HEK293 (cell line): ENCODE data around the gene GAA.

ENCODE experiments used
- CTCF ChIA-PET: fragments of 350-600 bp; formaldehyde crosslinking; extraction: SDS; loops from one replicate; lab custom pipeline; 2021; ENCODE audit warnings: antibody characterized with exemption; lab: Yijun Ruan, JAX
- POLR2A ChIA-PET: fragments of 300-600 bp; formaldehyde crosslinking; extraction: SDS; loops from one replicate; lab custom pipeline; 2020; ENCODE audit warnings: antibody characterized with exemption, inconsistent platforms; lab: Yijun Ruan, JAX
- H3K27ac ChIP-seq: fragments of 200-500 bp; sonication (Bioruptor generic); 2 replicates; pipeline ENCODE4 v1.5.1; 2014; ENCODE audit warnings: low read depth, low read length, control low read depth, inconsistent platforms; ENCODE audit errors: extremely low read depth
- H3K36me3 ChIP-seq, 2 experiments: fragments of 200-500 bp in 1 of 2; sonication (Bioruptor generic) in 1 of 2; 1 replicate in 1 of 2; 2 replicates in 1 of 2; pipeline ENCODE4 v1.5.1; 2014 to 2017; ENCODE audit warnings: inconsistent platforms in 2 of 2, low read length in 2 of 2; ENCODE audit not compliant: control insufficient read depth in 2 of 2, insufficient read depth in 1 of 2
- H3K4me1 ChIP-seq: fragments of 200-500 bp; sonication (Bioruptor generic); 2 replicates; pipeline ENCODE4 v1.5.1; 2014; ENCODE audit warnings: mild to moderate bottlenecking, low read length, inconsistent platforms; ENCODE audit not compliant: control insufficient read depth, insufficient read depth
- H3K4me3 ChIP-seq: 2 replicates; pipeline ENCODE4 v1.5.1; 2011; ENCODE audit warnings: low read depth, mild to moderate bottlenecking, control low read depth, low read length, moderate library complexity
- H3K9me3 ChIP-seq: fragments of 200-500 bp; sonication (Bioruptor generic); 2 replicates; pipeline ENCODE4 v1.5.1; 2014; ENCODE audit warnings: low read depth, low read length, inconsistent platforms; ENCODE audit not compliant: control insufficient read depth, insufficient read depth
- MYNN ChIP-seq: fragments of 450-650 bp; formaldehyde crosslinking; IDR thresholded peaks from 2 replicates; pipeline ENCODE4 v1.5.1; 2016; ENCODE audit warnings: missing biosample characterization, missing genetic modification characterization, borderline replicate concordance
- MZF1 ChIP-seq: fragments of 450-650 bp; formaldehyde crosslinking; IDR thresholded peaks from 2 replicates; pipeline ENCODE4 v1.5.1; 2017; ENCODE audit warnings: missing biosample characterization, missing genetic modification characterization, borderline replicate concordance
- PRDM1 ChIP-seq: fragments of 450-650 bp; formaldehyde crosslinking; IDR thresholded peaks from 2 replicates; pipeline ENCODE4; 2016; ENCODE audit warnings: missing biosample characterization, missing genetic modification characterization
- REPIN1 ChIP-seq: fragments of 450-650 bp; formaldehyde crosslinking; IDR thresholded peaks from 2 replicates; pipeline ENCODE4 v1.5.1; 2017; ENCODE audit warnings: missing biosample characterization, missing genetic modification characterization, low read depth
- SP2 ChIP-seq: fragments of 450-650 bp; formaldehyde crosslinking; IDR thresholded peaks from 2 replicates; pipeline ENCODE4 v1.5.1; 2016; ENCODE audit warnings: missing biosample characterization, missing genetic modification characterization
- YY2 ChIP-seq: fragments of 450-650 bp; formaldehyde crosslinking; IDR thresholded peaks from 2 replicates; pipeline ENCODE4 v1.5.1; 2016; ENCODE audit warnings: missing biosample characterization, missing genetic modification characterization
- ZBTB48 ChIP-seq: fragments of 450-650 bp; formaldehyde crosslinking; IDR thresholded peaks from 2 replicates; pipeline ENCODE4 v1.5.1; 2016; ENCODE audit warnings: missing biosample characterization, missing genetic modification characterization
- ZBTB7A ChIP-seq: fragments of 450-650 bp; formaldehyde crosslinking; IDR thresholded peaks from 2 replicates; pipeline ENCODE4 v1.5.1; 2016; ENCODE audit warnings: low read depth, missing biosample characterization, missing genetic modification characterization
- ZEB2 ChIP-seq: fragments of 450-650 bp; formaldehyde crosslinking; IDR thresholded peaks from 2 replicates; pipeline ENCODE4 v1.5.1; 2016; ENCODE audit warnings: missing biosample characterization, missing genetic modification characterization
- ZFP37 ChIP-seq: fragments of 450-650 bp; formaldehyde crosslinking; IDR thresholded peaks from 2 replicates; pipeline ENCODE4 v1.5.1; 2016; ENCODE audit warnings: missing biosample characterization, missing genetic modification characterization
- ZNF280C ChIP-seq: fragments of 450-650 bp; formaldehyde crosslinking; IDR thresholded peaks from 2 replicates; pipeline ENCODE4 v1.5.1; 2016; ENCODE audit warnings: missing biosample characterization, missing genetic modification characterization
- ZNF341 ChIP-seq: fragments of 450-650 bp; formaldehyde crosslinking; IDR thresholded peaks from 2 replicates; pipeline ENCODE4; 2016; ENCODE audit warnings: low read depth, missing biosample characterization, missing genetic modification characterization
- ZNF391 ChIP-seq: fragments of 450-650 bp; formaldehyde crosslinking; IDR thresholded peaks from 2 replicates; pipeline ENCODE4 v1.5.1; 2016; ENCODE audit warnings: low read depth, missing biosample characterization, missing genetic modification characterization, borderline replicate concordance
- ZNF529 ChIP-seq: fragments of 450-650 bp; formaldehyde crosslinking; IDR thresholded peaks from 2 replicates; pipeline ENCODE4 v1.5.1; 2017; ENCODE audit warnings: missing genetic modification characterization, missing biosample characterization; ENCODE audit not compliant: insufficient replicate concordance
- ZNF560 ChIP-seq: fragments of 450-650 bp; formaldehyde crosslinking; IDR thresholded peaks from 2 replicates; pipeline ENCODE4 v1.5.1; 2017; ENCODE audit warnings: missing biosample characterization, missing genetic modification characterization, borderline replicate concordance
- ZNF600 ChIP-seq: fragments of 450-650 bp; formaldehyde crosslinking; IDR thresholded peaks from 2 replicates; pipeline ENCODE4 v1.5.1; 2016; ENCODE audit warnings: missing biosample characterization, missing genetic modification characterization
- ZNF610 ChIP-seq: fragments of 450-650 bp; formaldehyde crosslinking; IDR thresholded peaks from 2 replicates; pipeline ENCODE4 v1.5.1; 2016; ENCODE audit warnings: missing biosample characterization, missing genetic modification characterization, borderline replicate concordance
- ZNF768 ChIP-seq: fragments of 450-650 bp; formaldehyde crosslinking; IDR thresholded peaks from 2 replicates; pipeline ENCODE4 v1.5.1; 2018; ENCODE audit warnings: missing biosample characterization, mild to moderate bottlenecking, missing genetic modification characterization
- ZSCAN16 ChIP-seq: fragments of 450-650 bp; formaldehyde crosslinking; IDR thresholded peaks from 2 replicates; pipeline ENCODE4 v1.5.1; 2016; ENCODE audit warnings: missing biosample characterization, missing genetic modification characterization
- TF ChIP-seq, protein P1 (sequence below): fragments of 450-650 bp; formaldehyde crosslinking; conservative IDR thresholded peaks from 2 replicates; pipeline ENCODE4 v1.5.1; 2016; ENCODE audit warnings: low read depth, missing biosample characterization, missing genetic modification characterization
- TF ChIP-seq, protein P2 (sequence below): fragments of 450-650 bp; formaldehyde crosslinking; conservative IDR thresholded peaks from 2 replicates; pipeline ENCODE4 v1.5.1; 2016; ENCODE audit warnings: low read depth, missing biosample characterization, missing genetic modification characterization

The GAA gene

GRCh38 chr17:80146121-80147034 lies 45.0 kb downstream of the GAA start (continued):
- TF ChIP-seq ZNF560 (tag by site-specific recombination) (no peak), MYNN (tag by site-specific recombination) (0 out of 2 replicates have a peak, but pooled peaks have one; percentile 13), YY2 (peak; percentile 70; the same call in 1 of the 2 replicates), ZNF391 (tag by site-specific recombination) (0 out of 2 replicates have a peak, but pooled peaks have one; percentile 16), ZNF341 (tag by site-specific recombination) (peak; percentile 89), REPIN1 (tag by site-specific recombination) (no peak), ZNF280C (tag by site-specific recombination) (no peak), ZBTB7A (tag by site-specific recombination) (peak; percentile 26; the same call in 1 of the 2 replicates)
- TF ChIP-seq, protein P1, sequence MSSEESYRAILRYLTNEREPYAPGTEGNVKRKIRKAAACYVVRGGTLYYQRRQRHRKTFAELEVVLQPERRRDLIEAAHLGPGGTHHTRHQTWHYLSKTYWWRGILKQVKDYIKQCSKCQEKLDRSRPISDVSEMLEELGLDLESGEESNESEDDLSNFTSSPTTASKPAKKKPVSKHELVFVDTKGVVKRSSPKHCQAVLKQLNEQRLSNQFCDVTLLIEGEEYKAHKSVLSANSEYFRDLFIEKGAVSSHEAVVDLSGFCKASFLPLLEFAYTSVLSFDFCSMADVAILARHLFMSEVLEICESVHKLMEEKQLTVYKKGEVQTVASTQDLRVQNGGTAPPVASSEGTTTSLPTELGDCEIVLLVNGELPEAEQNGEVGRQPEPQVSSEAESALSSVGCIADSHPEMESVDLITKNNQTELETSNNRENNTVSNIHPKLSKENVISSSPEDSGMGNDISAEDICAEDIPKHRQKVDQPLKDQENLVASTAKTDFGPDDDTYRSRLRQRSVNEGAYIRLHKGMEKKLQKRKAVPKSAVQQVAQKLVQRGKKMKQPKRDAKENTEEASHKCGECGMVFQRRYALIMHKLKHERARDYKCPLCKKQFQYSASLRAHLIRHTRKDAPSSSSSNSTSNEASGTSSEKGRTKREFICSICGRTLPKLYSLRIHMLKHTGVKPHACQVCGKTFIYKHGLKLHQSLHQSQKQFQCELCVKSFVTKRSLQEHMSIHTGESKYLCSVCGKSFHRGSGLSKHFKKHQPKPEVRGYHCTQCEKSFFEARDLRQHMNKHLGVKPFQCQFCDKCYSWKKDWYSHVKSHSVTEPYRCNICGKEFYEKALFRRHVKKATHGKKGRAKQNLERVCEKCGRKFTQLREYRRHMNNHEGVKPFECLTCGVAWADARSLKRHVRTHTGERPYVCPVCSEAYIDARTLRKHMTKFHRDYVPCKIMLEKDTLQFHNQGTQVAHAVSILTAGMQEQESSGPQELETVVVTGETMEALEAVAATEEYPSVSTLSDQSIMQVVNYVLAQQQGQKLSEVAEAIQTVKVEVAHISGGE, result 0 out of 2 replicates have a peak, but pooled peaks have one; percentile 3

- no peaks in the 10 kb centered on the region; the same call in 1 of the 2 replicates for H3K4me1 ChIP-seq
- no peaks in the 10 kb centered on the region for H3K9me3 ChIP-seq
- H3K4me3 ChIP-seq, result peak within 1 kb of the TSS; percentile 97
- ChIA-PET CTCF (interaction anchor here (1.4 kb wide), 1 partner anchor 142 kb away, joined by 5 read pairs; no protein-coding TSS in a partner anchor), POLR2A (interaction anchor here (0.6 to 1.4 kb wide), 5 partner anchors 12 to 113 kb away, joined by 3 to 5 read pairs (median 4); partner anchors contain the start of genes GAA, RNF213 and SLC26A11)
- peaks cover 24 to 36% of the 10 kb centered on the region in 2 experiments for H3K36me3 ChIP-seq
- H3K27ac ChIP-seq, result peak within 1 kb of the TSS; percentile 84
- TF ChIP-seq ZNF600 (tag by site-specific recombination) (peak; percentile 71; the same call in 1 of the 2 replicates), SP2 (peak; percentile 86), ZBTB48 (tag by site-specific recombination) (0 out of 2 replicates have a peak, but pooled peaks have one; percentile 46), PRDM1 (tag by site-specific recombination) (peak; percentile 75), ZSCAN16 (no peak), ZEB2 (peak; percentile 87), ZNF610 (tag by site-specific recombination) (0 out of 2 replicates have a peak, but pooled peaks have one; percentile 21), ZNF529 (tag by site-specific recombination) (no peak), MZF1 (tag by site-specific recombination) (peak; percentile 34; the same call in 1 of the 2 replicates), ZFP37 (tag by site-specific recombination) (peak; percentile 22; the same call in 1 of the 2 replicates), ZNF341 (tag by site-specific recombination) (peak; percentile 40), ZNF768 (tag by site-specific recombination) (peak; percentile 98)
- TF ChIP-seq, protein P2, sequence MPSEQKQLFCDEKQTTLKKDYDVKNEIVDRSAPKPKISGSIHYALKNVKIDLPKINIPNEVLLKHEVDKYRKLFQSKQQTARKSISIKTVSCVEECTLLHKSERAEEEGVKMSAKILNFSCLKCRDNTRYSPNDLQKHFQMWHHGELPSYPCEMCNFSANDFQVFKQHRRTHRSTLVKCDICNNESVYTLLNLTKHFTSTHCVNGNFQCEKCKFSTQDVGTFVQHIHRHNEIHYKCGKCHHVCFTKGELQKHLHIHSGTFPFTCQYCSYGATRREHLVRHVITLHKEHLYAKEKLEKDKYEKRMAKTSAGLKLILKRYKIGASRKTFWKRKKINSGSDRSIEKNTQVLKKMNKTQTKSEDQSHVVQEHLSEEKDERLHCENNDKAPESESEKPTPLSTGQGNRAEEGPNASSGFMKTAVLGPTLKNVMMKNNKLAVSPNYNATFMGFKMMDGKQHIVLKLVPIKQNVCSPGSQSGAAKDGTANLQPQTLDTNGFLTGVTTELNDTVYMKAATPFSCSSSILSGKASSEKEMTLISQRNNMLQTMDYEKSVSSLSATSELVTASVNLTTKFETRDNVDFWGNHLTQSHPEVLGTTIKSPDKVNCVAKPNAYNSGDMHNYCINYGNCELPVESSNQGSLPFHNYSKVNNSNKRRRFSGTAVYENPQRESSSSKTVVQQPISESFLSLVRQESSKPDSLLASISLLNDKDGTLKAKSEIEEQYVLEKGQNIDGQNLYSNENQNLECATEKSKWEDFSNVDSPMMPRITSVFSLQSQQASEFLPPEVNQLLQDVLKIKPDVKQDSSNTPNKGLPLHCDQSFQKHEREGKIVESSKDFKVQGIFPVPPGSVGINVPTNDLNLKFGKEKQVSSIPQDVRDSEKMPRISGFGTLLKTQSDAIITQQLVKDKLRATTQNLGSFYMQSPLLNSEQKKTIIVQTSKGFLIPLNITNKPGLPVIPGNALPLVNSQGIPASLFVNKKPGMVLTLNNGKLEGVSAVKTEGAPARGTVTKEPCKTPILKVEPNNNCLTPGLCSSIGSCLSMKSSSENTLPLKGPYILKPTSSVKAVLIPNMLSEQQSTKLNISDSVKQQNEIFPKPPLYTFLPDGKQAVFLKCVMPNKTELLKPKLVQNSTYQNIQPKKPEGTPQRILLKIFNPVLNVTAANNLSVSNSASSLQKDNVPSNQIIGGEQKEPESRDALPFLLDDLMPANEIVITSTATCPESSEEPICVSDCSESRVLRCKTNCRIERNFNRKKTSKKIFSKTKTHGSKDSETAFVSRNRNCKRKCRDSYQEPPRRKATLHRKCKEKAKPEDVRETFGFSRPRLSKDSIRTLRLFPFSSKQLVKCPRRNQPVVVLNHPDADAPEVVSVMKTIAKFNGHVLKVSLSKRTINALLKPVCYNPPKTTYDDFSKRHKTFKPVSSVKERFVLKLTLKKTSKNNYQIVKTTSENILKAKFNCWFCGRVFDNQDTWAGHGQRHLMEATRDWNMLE (tag by site-specific recombination), result 0 out of 2 replicates have a peak, but pooled peaks have one; percentile 39
Measured at GRCh38 chr17:80147035-80147822, 45.8 kb downstream of the GAA start, which contains the start of gene EIF4A3. Gene EIF4A3, minus strand, starts transcription at chr17:80147128. Its CDS starts 167 bp downstream, at chr17:80146961.
